Activated T-cell treated with anti-CD3 and anti-CD28 coated beads for 48 hours (primary cell): ENCODE measurements around the gene SH3PXD2A.

Experiments
- DNase-seq: peaks from one replicate; pipeline ENCODE4 v3.0.0-alpha.2; 2020; ENCODE audit warnings: low read depth

Gene SH3PXD2A

GRCh38 chr10:103808780-103809179, 46.6 kb downstream of the SH3PXD2A start:
- DNase-seq: no peak

GRCh38 chr10:103807996-103808395, 47.4 kb downstream of the SH3PXD2A start:
- DNase-seq: no peak

- no peak for DNase-seq
Measured at GRCh38 chr10:103806395-103807187, 48.8 kb downstream of the SH3PXD2A start.

GRCh38 chr10:103805781-103806180, 49.6 kb downstream of the SH3PXD2A start:
- no peak for DNase-seq

GRCh38 chr10:103804871-103805270, 50.5 kb downstream of the SH3PXD2A start:
- no peak for DNase-seq

GRCh38 chr10:103803941-103804340, 51.4 kb downstream of the SH3PXD2A start:
- DNase-seq: no peak

GRCh38 chr10:103802637-103803353, 52.6 kb downstream of the SH3PXD2A start:
- DNase-seq: no peak

GRCh38 chr10:103802081-103802480, 53.3 kb downstream of the SH3PXD2A start:
- no peak for DNase-seq

GRCh38 chr10:103800789-103801540, 54.4 kb downstream of the SH3PXD2A start:
- peak; percentile 21 for DNase-seq

GRCh38 chr10:103800089-103800488, 55.3 kb downstream of the SH3PXD2A start:
- DNase-seq: no peak

GRCh38 chr10:103799341-103799740, 56.0 kb downstream of the SH3PXD2A start:
- DNase-seq: no peak

- DNase-seq: no peak
Measured at GRCh38 chr10:103798511-103798910, 56.9 kb downstream of the SH3PXD2A start.

GRCh38 chr10:103797857-103798256, 57.5 kb downstream of the SH3PXD2A start:
- DNase-seq: no peak

- DNase-seq: no peak
Measured at GRCh38 chr10:103795634-103796270, 59.6 kb downstream of the SH3PXD2A start.

- no peak for DNase-seq
Measured at GRCh38 chr10:103794996-103795395, 60.4 kb downstream of the SH3PXD2A start.

GRCh38 chr10:103793920-103794883, 61.2 kb downstream of the SH3PXD2A start:
- no peak for DNase-seq

- DNase-seq: no peak
Measured at GRCh38 chr10:103793429-103793828, 61.9 kb downstream of the SH3PXD2A start.

- DNase-seq: no peak
Measured at GRCh38 chr10:103792547-103792946, 62.8 kb downstream of the SH3PXD2A start.

GRCh38 chr10:103791858-103792257, 63.5 kb downstream of the SH3PXD2A start:
- DNase-seq: no peak

- DNase-seq: no peak
Measured at GRCh38 chr10:103791291-103791690, 64.1 kb downstream of the SH3PXD2A start.

- DNase-seq: no peak
Measured at GRCh38 chr10:103790580-103790979, 64.8 kb downstream of the SH3PXD2A start.
